HEK293T (cell line): Measurements from ENCODE around the gene DNAJC27.

Experiments
- CTCF ChIA-PET: fragments of 350-600 bp; formaldehyde crosslinking; extraction: SDS; loops from one replicate; lab custom pipeline; 2021; ENCODE audit warnings: antibody characterized with exemption, inconsistent platforms; lab: Yijun Ruan, JAX
- POLR2A ChIA-PET: fragments of 350-600 bp; formaldehyde crosslinking; extraction: SDS; loops from one replicate; lab custom pipeline; 2020; ENCODE audit warnings: antibody characterized with exemption, inconsistent platforms; lab: Yijun Ruan, JAX
- DNase-seq: peaks from one replicate; pipeline ENCODE4 v3.0.0; 2012; ENCODE audit warnings: mixed read lengths; ENCODE audit errors: extremely low spot score
- ARNT ChIP-seq: fragments of 450-650 bp; IDR thresholded peaks from 2 replicates; pipeline ENCODE4 v1.6.1; 2017; ENCODE audit warnings: mild to moderate bottlenecking
- BHLHE40 ChIP-seq: fragments of 450-650 bp; IDR thresholded peaks from 2 replicates; pipeline ENCODE4 v1.6.1; 2016; ENCODE audit warnings: mild to moderate bottlenecking, moderate library complexity, borderline replicate concordance
- CTBP1 ChIP-seq: fragments of 450-650 bp; IDR thresholded peaks from 2 replicates; pipeline ENCODE4 v1.6.1; 2016; ENCODE audit warnings: borderline replicate concordance
- ELF4 ChIP-seq: fragments of 450-650 bp; IDR thresholded peaks from 2 replicates; pipeline ENCODE4 v1.6.1; 2017; ENCODE audit warnings: antibody characterized with exemption
- FOXA1 ChIP-seq: fragments of 450-650 bp; IDR thresholded peaks from 2 replicates; pipeline ENCODE4 v1.6.1; 2016; ENCODE audit warnings: mild to moderate bottlenecking
- FOXK2 ChIP-seq: fragments of 450-650 bp; IDR thresholded peaks from 2 replicates; pipeline ENCODE4 v1.6.1; 2016; ENCODE audit warnings: mild to moderate bottlenecking
- FOXM1 ChIP-seq: fragments of 450-650 bp; IDR thresholded peaks from 2 replicates; pipeline ENCODE4 v1.6.1; 2017; ENCODE audit warnings: mild to moderate bottlenecking, borderline replicate concordance
- HDGF ChIP-seq: fragments of 450-650 bp; IDR thresholded peaks from 2 replicates; pipeline ENCODE4 v1.6.1; 2017; ENCODE audit warnings: antibody characterized with exemption, borderline replicate concordance
- L3MBTL2 ChIP-seq: fragments of 450-650 bp; conservative IDR thresholded peaks from 2 replicates; pipeline ENCODE4 v1.6.1; 2016; ENCODE audit warnings: mild to moderate bottlenecking
- LEF1 ChIP-seq: fragments of 450-650 bp; IDR thresholded peaks from 2 replicates; pipeline ENCODE4 v1.6.1; 2017; ENCODE audit warnings: mild to moderate bottlenecking, borderline replicate concordance
- NFRKB ChIP-seq: fragments of 450-650 bp; IDR thresholded peaks from 2 replicates; pipeline ENCODE4 v1.6.1; 2016; ENCODE audit warnings: mild to moderate bottlenecking, moderate library complexity
- SP1 ChIP-seq: fragments of 450-650 bp; IDR thresholded peaks from 2 replicates; pipeline ENCODE4 v1.6.1; 2017
- SUZ12 ChIP-seq: fragments of 450-650 bp; IDR thresholded peaks from 2 replicates; pipeline ENCODE4 v1.6.1; 2016; ENCODE audit warnings: mild to moderate bottlenecking
- TARDBP ChIP-seq: fragments of 450-650 bp; IDR thresholded peaks from 2 replicates; pipeline ENCODE4 v1.6.1; 2016
- ZNF384 ChIP-seq: fragments of 450-650 bp; IDR thresholded peaks from 2 replicates; pipeline ENCODE4 v1.6.1; 2016
- TF ChIP-seq, protein P1 (sequence below): fragments of 450-650 bp; IDR thresholded peaks from 2 replicates; pipeline ENCODE4 v1.6.1; 2016

DNAJC27 gene

DNA sequence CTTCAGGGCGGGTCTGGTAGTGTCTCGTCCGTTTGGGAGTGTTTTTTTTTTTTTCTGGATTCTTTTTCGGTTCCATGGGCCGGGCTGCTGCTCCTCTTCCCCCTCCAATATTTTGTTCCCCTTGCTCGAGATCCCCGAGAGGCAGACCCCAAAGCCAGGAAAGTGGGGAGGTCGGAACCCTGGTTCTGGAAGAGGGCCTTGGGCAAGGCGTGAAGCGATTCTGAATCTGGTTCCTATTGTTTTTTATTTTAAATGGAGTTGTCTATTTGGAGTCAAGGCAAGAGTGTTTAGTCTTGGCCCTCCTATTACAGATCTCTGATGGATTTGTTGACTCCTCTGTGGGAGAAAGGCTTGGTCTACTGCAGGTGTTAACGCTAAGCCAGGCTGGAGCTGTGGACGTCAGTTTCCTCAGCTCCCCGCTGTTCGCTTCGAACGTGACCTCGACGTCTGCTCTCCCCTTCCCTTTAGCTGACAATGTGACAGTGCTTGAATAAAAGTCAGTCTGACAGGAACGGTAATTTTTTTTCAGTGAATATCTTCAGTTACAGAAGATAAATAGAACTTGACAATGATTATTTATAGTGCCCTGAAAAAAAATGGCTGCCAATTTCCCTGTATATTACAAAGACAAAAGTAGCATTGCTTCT is 683 bp upstream of the DNAJC27 start:
- TF ChIP-seq, protein P1, sequence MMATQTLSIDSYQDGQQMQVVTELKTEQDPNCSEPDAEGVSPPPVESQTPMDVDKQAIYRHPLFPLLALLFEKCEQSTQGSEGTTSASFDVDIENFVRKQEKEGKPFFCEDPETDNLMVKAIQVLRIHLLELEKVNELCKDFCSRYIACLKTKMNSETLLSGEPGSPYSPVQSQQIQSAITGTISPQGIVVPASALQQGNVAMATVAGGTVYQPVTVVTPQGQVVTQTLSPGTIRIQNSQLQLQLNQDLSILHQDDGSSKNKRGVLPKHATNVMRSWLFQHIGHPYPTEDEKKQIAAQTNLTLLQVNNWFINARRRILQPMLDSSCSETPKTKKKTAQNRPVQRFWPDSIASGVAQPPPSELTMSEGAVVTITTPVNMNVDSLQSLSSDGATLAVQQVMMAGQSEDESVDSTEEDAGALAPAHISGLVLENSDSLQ = peak; percentile 58
- TF ChIP-seq ELF4 = no peak
- DNase-seq = peak; percentile 31
- ChIA-PET POLR2A (interaction anchor here (0.6 to 1.6 kb wide), 6 partner anchors 22 to 157 kb away, joined by 3 to 6 read pairs (median 3); no protein-coding TSS in a partner anchor), CTCF (interaction anchor here (0.8 to 1.9 kb wide), 4 partner anchors 122 to 250 kb away, joined by 3 to 7 read pairs (median 4); no protein-coding TSS in a partner anchor)

DNA sequence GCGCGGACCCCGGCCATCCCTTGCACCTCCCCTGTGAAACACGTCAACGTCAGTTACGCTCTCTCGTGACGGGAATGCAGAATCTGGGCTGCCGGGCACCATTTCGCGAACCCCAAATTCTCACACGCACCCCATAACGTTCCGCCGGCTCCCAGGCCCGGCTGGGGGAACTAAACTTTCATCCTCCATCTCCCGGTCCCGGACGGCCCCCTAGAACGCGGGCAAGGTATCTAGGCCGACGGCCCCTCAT is 544 bp downstream of the DNAJC27 start:
- DNase-seq = peak; percentile 11
- ChIA-PET CTCF (no interaction called here), POLR2A (no interaction called here)
- TF ChIP-seq ZNF384 (no peak), FOXK2 (no peak), NFRKB (no peak), ELF4 (no peak), SP1 (no peak), L3MBTL2 (no peak), FOXA1 (no peak), CTBP1 (no peak), TARDBP (no peak), ARNT (no peak), FOXM1 (no peak)
- TF ChIP-seq, protein P1 = no peak

DNA sequence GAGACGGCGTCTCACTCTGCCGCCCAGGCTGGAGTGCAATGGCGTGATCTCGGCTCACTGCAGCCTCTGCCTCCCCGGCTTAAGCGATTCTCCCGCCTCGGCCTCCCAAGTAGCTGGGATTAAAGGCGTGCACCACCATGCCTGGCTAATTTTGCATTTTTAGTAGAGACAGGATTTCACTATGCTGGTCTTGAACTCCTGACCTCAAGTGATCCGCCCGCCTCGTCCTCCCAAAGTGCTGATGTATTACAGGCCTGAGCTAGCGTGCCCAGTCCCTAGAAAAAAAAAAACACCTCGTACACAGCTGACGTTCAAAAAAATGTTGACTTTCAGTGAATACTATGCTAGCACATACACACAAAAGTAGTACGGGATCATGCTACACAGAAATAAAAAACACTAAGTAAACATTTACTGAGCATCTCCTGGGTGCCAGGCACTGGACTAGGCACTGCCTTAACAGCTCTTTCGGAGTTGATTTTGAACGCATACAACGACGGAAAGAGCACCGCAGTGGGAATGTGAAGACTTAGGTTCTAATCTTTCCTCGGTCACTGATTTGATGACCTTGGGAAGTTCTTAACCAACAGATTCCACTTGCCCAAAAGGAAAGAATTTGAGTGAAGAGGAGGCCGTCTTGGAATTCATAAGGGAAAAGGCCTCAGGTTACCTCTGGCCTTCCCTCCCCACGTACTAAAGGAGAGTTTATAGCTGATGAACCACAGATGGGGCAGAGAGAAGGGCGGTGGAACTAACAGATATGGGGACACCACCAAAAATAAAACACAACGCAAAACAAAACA is 1.1 kb downstream of the DNAJC27 start:
- CTCF ChIA-PET = interaction anchor here (0.6 to 0.7 kb wide), 2 partner anchors 63 to 191 kb away, joined by 3 to 4 read pairs; no protein-coding TSS in a partner anchor
- TF ChIP-seq HDGF = no peak
- TF ChIP-seq FOXM1 = no peak
- TF ChIP-seq ELF4 = no peak
- no peak for TF ChIP-seq SUZ12
- TF ChIP-seq NFRKB = no peak
- peak; percentile 14; the same call in 1 of the 2 replicates for TF ChIP-seq ZNF384
- DNase-seq = peak; percentile 13
- POLR2A ChIA-PET = no interaction called here

DNA sequence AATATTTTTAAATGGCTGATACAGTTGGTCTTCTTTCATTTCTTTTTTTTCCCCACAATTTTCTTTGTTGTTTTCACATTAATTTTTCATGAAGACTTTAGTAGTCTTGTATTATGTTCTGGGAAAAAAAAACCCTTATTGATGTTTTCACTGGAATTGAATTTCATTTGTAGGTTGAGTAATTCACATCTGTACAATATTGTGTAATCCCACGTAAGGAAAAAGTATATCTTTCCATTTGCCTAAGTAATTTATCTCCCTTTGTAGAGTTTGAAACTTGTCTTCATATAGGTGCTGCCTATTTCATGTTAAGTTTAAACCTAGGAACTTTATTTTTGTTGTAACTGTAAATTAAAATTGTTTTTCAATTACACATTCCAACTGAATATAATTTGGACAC is 2.0 kb downstream of the DNAJC27 start:
- ChIA-PET POLR2A (no interaction called here), CTCF (no interaction called here)
- no peak for TF ChIP-seq CTBP1
- no peak for TF ChIP-seq LEF1
- no peak for TF ChIP-seq HDGF
- no peak for TF ChIP-seq BHLHE40
- no peak for TF ChIP-seq FOXA1
- TF ChIP-seq FOXM1 = no peak
- TF ChIP-seq SP1 = no peak
- no peak for DNase-seq

DNA sequence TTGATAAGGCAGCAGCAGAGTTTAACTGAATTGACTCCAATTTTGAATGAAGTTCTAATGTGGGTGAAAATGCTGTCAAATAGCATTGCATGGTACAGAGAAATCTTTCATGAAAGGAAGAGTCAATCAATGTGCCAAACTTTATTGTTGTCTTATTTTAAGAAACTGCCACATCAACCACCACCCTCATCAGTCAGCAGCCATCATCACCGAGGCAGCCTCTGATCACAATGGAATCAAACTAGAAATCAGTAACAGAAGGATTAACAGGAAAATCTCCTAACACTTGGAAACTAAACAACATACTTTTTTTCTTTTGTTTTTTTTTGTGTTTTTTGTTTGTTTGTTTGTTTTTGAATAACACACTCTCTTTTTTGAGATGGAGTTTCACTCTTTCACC is 9.9 kb downstream of the DNAJC27 start:
- no peak for DNase-seq
- TF ChIP-seq ARNT (no peak), SUZ12 (no peak), LEF1 (no peak), HDGF (no peak), L3MBTL2 (no peak), TARDBP (no peak), FOXK2 (no peak)
- ChIA-PET CTCF (no interaction called here), POLR2A (no interaction called here)

DNA sequence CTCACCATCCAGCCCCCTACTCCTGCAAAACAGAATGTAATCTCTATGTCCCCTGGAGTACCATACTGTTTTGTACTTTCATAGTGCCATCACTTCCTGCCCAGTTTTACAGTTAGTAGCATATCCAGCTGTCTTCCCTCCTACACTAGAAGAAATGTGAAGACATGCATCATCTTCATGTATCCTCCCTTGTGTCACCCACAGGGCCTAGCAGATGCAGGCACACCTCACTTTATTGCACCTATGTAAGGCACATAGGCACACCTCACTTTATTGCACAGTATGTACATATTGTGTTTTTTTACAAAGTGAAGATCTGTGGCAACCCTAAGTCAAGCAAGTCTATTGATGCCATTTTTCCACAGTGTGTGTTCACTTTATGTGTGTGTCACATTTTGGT is 12.0 kb downstream of the DNAJC27 start:
- ChIA-PET POLR2A (no interaction called here), CTCF (no interaction called here)
- TF ChIP-seq FOXA1 (no peak), FOXM1 (no peak), BHLHE40 (no peak), TARDBP (no peak), CTBP1 (no peak), FOXK2 (no peak), ZNF384 (no peak), HDGF (no peak)
- no peak for DNase-seq

DNA sequence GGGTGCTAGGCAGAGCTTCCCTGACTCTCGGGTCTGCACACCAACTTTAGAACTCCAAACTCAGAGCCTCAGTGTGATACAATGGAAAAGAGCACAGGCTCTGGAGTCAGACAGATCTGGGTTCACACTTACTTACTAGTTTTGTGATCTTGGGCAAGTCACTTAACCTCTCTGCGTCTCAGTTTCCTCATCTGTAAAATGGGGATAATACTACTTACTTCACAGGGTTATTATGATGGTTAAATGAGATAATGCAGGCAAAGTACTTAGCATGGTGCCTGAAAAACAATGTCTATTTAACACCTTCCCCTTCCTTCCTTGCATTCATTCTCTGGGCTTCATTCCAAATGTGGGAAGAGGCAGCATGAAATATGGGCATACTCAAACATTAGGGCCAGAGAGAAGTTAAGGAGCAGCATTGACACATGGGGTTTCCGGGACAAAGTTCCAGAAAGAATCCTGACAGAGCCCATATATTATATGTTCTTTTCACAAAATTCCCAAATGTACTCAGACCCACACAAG is 13.3 kb downstream of the DNAJC27 start:
- CTCF ChIA-PET = no interaction called here
- POLR2A ChIA-PET = no interaction called here
- no peak for DNase-seq
- no peak for TF ChIP-seq SP1
- no peak for TF ChIP-seq SUZ12
- TF ChIP-seq, protein P1 = no peak
- TF ChIP-seq HDGF = no peak
- no peak for TF ChIP-seq FOXK2
- no peak for TF ChIP-seq CTBP1
- TF ChIP-seq BHLHE40 = no peak
- TF ChIP-seq ZNF384 = no peak
- TF ChIP-seq ARNT = no peak
- TF ChIP-seq TARDBP = no peak
- TF ChIP-seq FOXM1 = no peak
